ENCODE data around the gene OPCML.

OPCML gene

DNA sequence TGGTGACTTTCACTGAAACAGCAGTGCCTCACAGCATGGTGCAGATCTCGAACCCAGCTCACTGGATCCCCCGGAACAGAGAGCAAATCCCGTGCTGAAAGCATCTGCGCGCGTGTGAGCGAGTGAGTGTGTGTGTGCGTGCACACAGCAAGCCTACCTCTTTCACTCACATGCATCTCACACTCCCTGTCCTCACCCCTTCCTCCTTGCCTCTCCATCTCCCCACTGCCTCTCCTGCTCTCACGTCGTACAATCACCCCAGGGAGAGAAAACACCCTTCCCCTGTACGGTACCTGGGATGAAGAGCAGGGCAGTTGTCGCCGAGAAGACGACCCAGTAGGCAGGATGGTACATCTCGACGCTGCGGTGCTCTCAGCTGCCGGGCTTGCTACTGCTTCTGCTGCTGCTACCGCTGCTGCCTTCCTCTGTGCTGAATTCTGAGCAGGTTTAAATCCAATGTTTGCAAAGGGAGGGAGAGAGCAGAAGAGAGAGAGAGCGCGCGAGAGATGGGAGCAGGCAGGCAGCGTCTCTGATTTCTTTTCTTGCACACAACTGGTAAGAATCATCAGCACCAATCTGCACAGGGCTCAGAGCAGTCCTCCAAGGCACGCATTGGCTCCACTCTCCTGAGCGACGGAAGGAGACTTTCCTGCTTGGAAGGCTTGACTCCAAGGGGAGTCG is at the start of gene OPCML:
Gene OPCML (minus strand): TSS at position 531 of the 681 bp plus-strand sequence.
- H3K4me3 ChIP-seq (ENCODE audit: low read length): no peak within 1 kb of the TSS
- H3F3A ChIP-seq (ENCODE audit: control insufficient read depth, insufficient read depth): no peaks in the 10 kb centered on the region
- TF ChIP-seq, protein P1, sequence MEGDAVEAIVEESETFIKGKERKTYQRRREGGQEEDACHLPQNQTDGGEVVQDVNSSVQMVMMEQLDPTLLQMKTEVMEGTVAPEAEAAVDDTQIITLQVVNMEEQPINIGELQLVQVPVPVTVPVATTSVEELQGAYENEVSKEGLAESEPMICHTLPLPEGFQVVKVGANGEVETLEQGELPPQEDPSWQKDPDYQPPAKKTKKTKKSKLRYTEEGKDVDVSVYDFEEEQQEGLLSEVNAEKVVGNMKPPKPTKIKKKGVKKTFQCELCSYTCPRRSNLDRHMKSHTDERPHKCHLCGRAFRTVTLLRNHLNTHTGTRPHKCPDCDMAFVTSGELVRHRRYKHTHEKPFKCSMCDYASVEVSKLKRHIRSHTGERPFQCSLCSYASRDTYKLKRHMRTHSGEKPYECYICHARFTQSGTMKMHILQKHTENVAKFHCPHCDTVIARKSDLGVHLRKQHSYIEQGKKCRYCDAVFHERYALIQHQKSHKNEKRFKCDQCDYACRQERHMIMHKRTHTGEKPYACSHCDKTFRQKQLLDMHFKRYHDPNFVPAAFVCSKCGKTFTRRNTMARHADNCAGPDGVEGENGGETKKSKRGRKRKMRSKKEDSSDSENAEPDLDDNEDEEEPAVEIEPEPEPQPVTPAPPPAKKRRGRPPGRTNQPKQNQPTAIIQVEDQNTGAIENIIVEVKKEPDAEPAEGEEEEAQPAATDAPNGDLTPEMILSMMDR (IDR thresholded peaks at IDR 0.05; ENCODE audit: low read depth, low read length, poor library complexity, severe bottlenecking): no peak
- TF ChIP-seq EZH2phosphoT487 (IDR thresholded peaks at IDR 0.05; ENCODE audit: borderline replicate concordance, low read length): no peak
- H3K27ac ChIP-seq (ENCODE audit: low read depth, low read length): no peak within 1 kb of the TSS
- no peaks in the 10 kb centered on the region for H3K9me2 ChIP-seq (replicated peaks; ENCODE audit: control insufficient read depth, low read length)
- H3K36me3 ChIP-seq (ENCODE audit: control insufficient read depth, low read length): no peaks in the 10 kb centered on the region
- no peaks in the 10 kb centered on the region for H4K20me1 ChIP-seq (ENCODE audit: control insufficient read depth, insufficient read depth, low read depth, low read length)
- no peaks in the 10 kb centered on the region for H3K79me2 ChIP-seq (ENCODE audit: control insufficient read depth, low read length)
- H3K9me3 ChIP-seq (ENCODE audit: control insufficient read depth, insufficient read depth, low read length): no peaks in the 10 kb centered on the region
- peaks cover 6% of the 10 kb centered on the region; the same call in 1 of the 2 replicates for H3K27me3 ChIP-seq (ENCODE audit: control insufficient read depth, low read length)
- H3K4me1 ChIP-seq (ENCODE audit: control insufficient read depth, low read length): no peaks in the 10 kb centered on the region
- no peak within 1 kb of the TSS for H3K4me2 ChIP-seq (ENCODE audit: low read length)

DNA sequence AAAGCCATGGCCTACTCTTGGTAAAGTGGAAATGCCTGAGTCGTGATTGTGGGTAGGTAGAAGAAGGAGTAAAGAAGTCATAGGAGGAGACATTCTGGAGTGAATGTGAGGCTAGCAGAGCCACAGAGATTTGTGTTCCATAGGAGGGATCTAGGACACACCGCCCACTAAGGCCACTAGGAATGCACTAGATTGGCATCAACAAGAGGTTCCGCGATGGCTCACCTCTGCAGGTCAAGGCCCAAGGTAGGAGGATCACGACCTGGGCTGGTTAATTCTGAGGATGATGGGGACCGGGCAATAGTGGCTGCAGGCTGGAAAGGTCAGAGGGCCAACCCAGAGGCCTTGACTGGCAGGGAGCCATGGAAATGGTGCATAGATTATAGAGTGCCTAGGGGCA is 48.8 kb upstream of the OPCML start:
- no peaks in the 10 kb centered on the region for H3F3A ChIP-seq (ENCODE audit: control insufficient read depth, insufficient read depth)
- no peak overlapping the region for H3K4me2 ChIP-seq (ENCODE audit: low read length)
- H3K79me2 ChIP-seq (ENCODE audit: control insufficient read depth, low read length): no peaks in the 10 kb centered on the region
- H3K4me3 ChIP-seq (ENCODE audit: low read length): no peak overlapping the region
- H4K20me1 ChIP-seq (ENCODE audit: control insufficient read depth, insufficient read depth, low read depth, low read length): no peaks in the 10 kb centered on the region
- H3K9me2 ChIP-seq (replicated peaks; ENCODE audit: control insufficient read depth, low read length): no peaks in the 10 kb centered on the region
- H3K27me3 ChIP-seq (ENCODE audit: control insufficient read depth, low read length): no peaks in the 10 kb centered on the region
- H3K9me3 ChIP-seq (ENCODE audit: control insufficient read depth, insufficient read depth, low read length): no peaks in the 10 kb centered on the region
- no peak for TF ChIP-seq EZH2phosphoT487 (IDR thresholded peaks at IDR 0.05; ENCODE audit: borderline replicate concordance, low read length)
- TF ChIP-seq, protein P1 (IDR thresholded peaks at IDR 0.05; ENCODE audit: low read depth, low read length, poor library complexity, severe bottlenecking): no peak
- H3K4me1 ChIP-seq (ENCODE audit: control insufficient read depth, low read length): no peaks in the 10 kb centered on the region
- H3K27ac ChIP-seq (ENCODE audit: low read depth, low read length): no peak overlapping the region
- H3K36me3 ChIP-seq (ENCODE audit: control insufficient read depth, low read length): no peaks in the 10 kb centered on the region

DNA sequence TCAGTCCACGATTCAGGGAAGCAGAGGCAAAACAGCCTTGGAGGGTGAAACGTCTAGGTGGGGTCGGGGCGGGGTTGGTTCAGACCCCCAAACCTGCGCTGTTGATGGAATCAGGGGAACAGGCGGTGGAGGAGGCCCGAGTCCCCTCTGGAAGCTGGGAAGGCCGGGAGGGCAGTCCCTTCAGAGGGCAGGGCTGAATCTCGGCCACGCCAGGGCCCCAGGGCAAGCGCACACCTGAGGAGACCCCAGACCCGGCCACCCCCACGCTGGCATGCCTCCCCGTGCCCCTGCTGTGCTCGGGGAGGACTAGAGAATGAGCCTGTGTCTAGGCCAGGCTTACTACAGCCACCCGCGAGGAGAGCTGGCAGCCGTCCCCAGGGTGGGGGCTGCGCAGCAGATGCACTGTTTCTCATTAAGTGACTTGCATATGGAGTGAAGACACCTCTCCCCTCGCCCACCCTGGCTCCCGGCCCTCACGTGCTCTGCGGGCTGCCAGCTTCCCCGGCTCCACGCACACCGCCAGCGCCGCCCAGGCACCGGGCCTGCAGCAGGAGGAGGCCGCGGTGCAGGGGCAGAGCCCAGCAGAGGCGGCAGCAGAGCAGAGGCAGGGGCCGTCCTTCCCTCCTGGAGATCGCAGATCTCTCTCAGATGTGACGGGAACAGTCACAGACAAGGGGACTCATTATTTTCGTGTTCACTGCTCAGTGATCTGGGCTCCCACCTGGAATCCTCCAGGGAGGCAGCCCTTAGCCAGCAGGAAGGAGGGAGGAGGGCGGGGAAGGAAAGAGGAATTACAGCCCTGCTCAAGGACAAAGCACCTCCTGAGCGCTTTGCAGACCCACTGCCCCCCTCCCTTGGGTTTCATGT is 47.1 kb upstream of the OPCML start:
- H3K36me3 ChIP-seq (ENCODE audit: control insufficient read depth, low read length): no peaks in the 10 kb centered on the region
- H3K4me1 ChIP-seq (ENCODE audit: control insufficient read depth, low read length): no peaks in the 10 kb centered on the region
- no peaks in the 10 kb centered on the region for H3K9me3 ChIP-seq (ENCODE audit: control insufficient read depth, insufficient read depth, low read length)
- H4K20me1 ChIP-seq (ENCODE audit: control insufficient read depth, insufficient read depth, low read depth, low read length): no peaks in the 10 kb centered on the region
- no peaks in the 10 kb centered on the region for H3K9me2 ChIP-seq (replicated peaks; ENCODE audit: control insufficient read depth, low read length)
- no peak overlapping the region for H3K4me3 ChIP-seq (ENCODE audit: low read length)
- no peak for TF ChIP-seq EZH2phosphoT487 (IDR thresholded peaks at IDR 0.05; ENCODE audit: borderline replicate concordance, low read length)
- TF ChIP-seq, protein P1 (IDR thresholded peaks at IDR 0.05; ENCODE audit: low read depth, low read length, poor library complexity, severe bottlenecking): no peak
- no peak overlapping the region for H3K4me2 ChIP-seq (ENCODE audit: low read length)
- no peaks in the 10 kb centered on the region for H3K79me2 ChIP-seq (ENCODE audit: control insufficient read depth, low read length)
- no peak overlapping the region for H3K27ac ChIP-seq (ENCODE audit: low read depth, low read length)
- no peaks in the 10 kb centered on the region for H3F3A ChIP-seq (ENCODE audit: control insufficient read depth, insufficient read depth)
- no peaks in the 10 kb centered on the region for H3K27me3 ChIP-seq (ENCODE audit: control insufficient read depth, low read length)

Data from DOHH2 (cell line).